ENCODE results near the gene WNT5A.

- TF ChIP-seq, protein P1, sequence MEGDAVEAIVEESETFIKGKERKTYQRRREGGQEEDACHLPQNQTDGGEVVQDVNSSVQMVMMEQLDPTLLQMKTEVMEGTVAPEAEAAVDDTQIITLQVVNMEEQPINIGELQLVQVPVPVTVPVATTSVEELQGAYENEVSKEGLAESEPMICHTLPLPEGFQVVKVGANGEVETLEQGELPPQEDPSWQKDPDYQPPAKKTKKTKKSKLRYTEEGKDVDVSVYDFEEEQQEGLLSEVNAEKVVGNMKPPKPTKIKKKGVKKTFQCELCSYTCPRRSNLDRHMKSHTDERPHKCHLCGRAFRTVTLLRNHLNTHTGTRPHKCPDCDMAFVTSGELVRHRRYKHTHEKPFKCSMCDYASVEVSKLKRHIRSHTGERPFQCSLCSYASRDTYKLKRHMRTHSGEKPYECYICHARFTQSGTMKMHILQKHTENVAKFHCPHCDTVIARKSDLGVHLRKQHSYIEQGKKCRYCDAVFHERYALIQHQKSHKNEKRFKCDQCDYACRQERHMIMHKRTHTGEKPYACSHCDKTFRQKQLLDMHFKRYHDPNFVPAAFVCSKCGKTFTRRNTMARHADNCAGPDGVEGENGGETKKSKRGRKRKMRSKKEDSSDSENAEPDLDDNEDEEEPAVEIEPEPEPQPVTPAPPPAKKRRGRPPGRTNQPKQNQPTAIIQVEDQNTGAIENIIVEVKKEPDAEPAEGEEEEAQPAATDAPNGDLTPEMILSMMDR (IDR thresholded peaks at IDR 0.05): no peak
- no peak for TF ChIP-seq EZH2phosphoT487 (IDR thresholded peaks at IDR 0.05)
Measured at GRCh38 chr3:55521738-55522421, 34.8 kb upstream of the WNT5A start.

Data from neural progenitor cell (in vitro differentiated cells).